Epithelial cell of alveolus of lung (primary cell): ENCODE results near the gene PKN3. TPM values are rescaled to one million over a fixed set of nuclear protein-coding genes. Genes with fewer than 3 reads are reported as not detected.

Experiments
- total RNA-seq: library from RNA; depleted of rRNA; stranded (reverse); fragments of >200 nt; gene quantifications from 2 replicates; pipeline ENCODE4 v1.2.1, GENCODE V29; 2015

Gene PKN3
- total RNA-seq: 3.0 and 4.8 TPM in 2 replicates

GRCh38 chr9:128702445-128702948 lies at the start of gene PKN3:
PKN3 (plus strand) TSS chr9:128702503; CDS start chr9:128702916, 413 bp downstream.

GRCh38 chr9:128656416-128657343 lies 45.6 kb upstream of the PKN3 start, which contains the start of gene DYNC2I2:
DYNC2I2 (minus strand) TSS chr9:128656847; CDS start chr9:128656726, 121 bp downstream.

DNA sequence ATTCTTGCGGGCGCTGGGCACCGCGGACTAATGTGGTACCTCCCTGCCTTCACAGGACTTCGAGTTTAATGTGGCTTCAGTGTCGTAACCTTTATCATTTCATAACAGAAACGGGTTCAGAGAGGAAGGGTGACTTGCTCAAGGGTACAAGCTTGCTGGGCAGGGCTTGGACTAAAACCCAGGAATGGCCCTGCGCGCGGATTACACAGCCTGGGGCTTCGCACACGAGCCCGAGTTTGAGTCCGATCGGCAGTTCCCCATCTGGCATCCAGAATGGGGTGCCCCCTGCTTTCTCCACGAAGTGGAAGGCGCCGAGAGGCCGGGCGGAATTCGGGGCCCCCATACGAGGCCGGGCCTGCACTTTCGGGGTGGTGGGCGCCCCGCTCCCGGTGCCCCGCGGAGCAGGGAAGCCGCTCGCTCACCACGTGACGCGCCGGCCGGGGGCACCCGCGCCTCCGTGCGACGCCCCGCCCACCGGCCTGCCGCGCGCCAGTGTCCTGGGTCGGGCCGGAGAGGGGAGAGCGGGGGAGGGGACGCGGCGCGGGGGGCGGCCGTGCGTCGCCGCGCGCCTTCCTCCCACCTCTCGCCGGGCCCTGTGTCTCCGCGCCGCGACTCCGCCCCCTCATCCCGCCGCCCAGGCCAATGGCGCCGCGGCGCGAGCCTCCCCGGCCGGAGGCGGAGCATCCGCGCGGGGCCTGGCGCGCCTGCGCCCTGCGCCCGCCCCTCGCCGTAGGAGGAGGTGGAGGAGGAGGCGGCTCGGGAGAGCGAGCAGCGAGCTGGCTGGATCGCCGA lies 13.6 kb upstream of the PKN3 start, which contains the start of gene SET:
SET (plus strand) TSS at position 722 of the 792 bp plus-strand sequence. CDS start 361 bp downstream, outside the sequence.

DNA sequence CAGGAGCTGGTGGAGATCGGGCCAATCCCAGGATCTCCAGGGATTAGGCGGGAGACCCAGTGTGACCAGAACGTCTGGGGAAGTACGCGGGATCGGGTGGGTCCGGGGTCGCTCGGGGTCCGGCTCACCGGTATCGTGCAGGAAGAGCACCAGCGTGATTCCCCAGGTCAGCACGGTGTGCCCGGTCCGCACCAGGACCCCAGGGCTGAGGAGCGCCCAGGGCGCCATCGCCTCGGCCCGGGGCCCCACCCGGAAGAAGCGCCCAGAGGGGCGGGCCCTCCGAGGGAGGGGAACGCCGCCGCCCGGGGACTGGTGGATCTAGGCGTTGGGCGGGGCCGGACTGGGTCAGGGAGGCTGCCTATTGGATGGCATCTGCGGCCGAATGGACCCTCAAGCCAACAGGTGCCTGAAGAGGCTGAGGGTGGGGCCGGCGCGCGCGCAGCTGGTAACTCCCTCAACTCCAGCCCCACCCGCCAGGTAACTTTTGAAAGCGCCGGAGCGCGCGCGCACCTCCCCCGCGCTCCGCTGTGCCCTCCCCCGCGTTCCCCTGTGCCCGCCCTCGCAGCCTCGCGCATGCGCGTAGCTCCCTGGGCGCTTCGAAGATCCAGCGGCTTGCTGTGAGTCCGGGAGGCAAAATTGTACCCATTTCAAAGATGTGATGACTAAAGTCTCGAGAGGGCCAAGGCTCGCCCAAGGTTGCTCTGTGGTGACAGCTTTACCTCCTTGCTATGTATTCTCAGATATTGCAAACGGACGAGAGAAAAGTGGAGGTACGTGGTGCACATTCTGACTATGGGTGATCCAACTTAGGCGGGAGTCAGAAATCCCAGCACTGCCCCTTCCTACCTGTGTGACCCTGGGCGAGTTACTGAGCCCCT lies 21.8 kb downstream of the PKN3 start, which contains the start of gene ZDHHC12:
ZDHHC12 (minus strand) TSS at position 262 of the 878 bp plus-strand sequence; CDS start at position 228, 34 bp downstream.

Other genes starting within 250 kb of the PKN3 start
- 14.3 and 25.5 TPM in 2 replicates for gene ODF2, start 246.5 kb upstream of the PKN3 start, total RNA-seq
- 27.0 and 27.8 TPM in 2 replicates for gene GLE1, start 197.8 kb upstream of the PKN3 start, total RNA-seq
- 178 and 200 TPM in 2 replicates for gene SPTAN1, start 149.9 kb upstream of the PKN3 start, total RNA-seq
- gene DYNC2I2, start 45.7 kb upstream of the PKN3 start, total RNA-seq: 33.4 and 73.4 TPM in 2 replicates
- gene SET, start 13.3 kb upstream of the PKN3 start, total RNA-seq: 180 and 256 TPM in 2 replicates
- 54.7 and 68.9 TPM in 2 replicates for gene ZDHHC12, start 21.6 kb downstream of the PKN3 start, total RNA-seq
- 20.2 and 56.1 TPM in 2 replicates for gene ZER1, start 69.4 kb downstream of the PKN3 start, total RNA-seq
- gene TBC1D13, start 84.8 kb downstream of the PKN3 start, total RNA-seq: 9.7 and 20.6 TPM in 2 replicates
- gene ENDOG, start 116.0 kb downstream of the PKN3 start, total RNA-seq: 16.2 and 31.7 TPM in 2 replicates
- 11.1 and 24.4 TPM in 2 replicates for gene SPOUT1, start 127.3 kb downstream of the PKN3 start, total RNA-seq
- gene KYAT1, start 179.4 kb downstream of the PKN3 start, total RNA-seq: 9.3 and 15.1 TPM in 2 replicates
- gene LRRC8A, start 179.6 kb downstream of the PKN3 start, total RNA-seq: 37.4 and 53.9 TPM in 2 replicates
- 11.9 and 16.9 TPM in 2 replicates for gene PHYHD1, start 218.5 kb downstream of the PKN3 start, total RNA-seq
- gene DOLK, start 245.1 kb downstream of the PKN3 start, total RNA-seq: 28.2 and 30.3 TPM in 2 replicates
- 30.1 and 40.9 TPM in 2 replicates for gene NUP188, start 245.2 kb downstream of the PKN3 start, total RNA-seq